Kasumi-1 (cell line): ENCODE data around the gene KRT6B.
"Not testable (repeated sequence)": the region's sequence is repeated elsewhere in the genome, so short reads cannot be mapped to it uniquely, and the experiment has no call there.

Experiments
- DNase-seq, 2 experiments: peaks; one replicate each; lab custom pipeline; 2025; lab: John Stamatoyannopoulos, UW

KRT6B gene

GRCh38 chr12:52469853-52470252 is 17.9 kb upstream of the KRT6B start:
- no peak for DNase-seq

- DNase-seq = no peak
Observed at GRCh38 chr12:52464897-52465296, 13.0 kb upstream of the KRT6B start.

- no peak for DNase-seq
Observed at GRCh38 chr12:52461693-52462092, 9.7 kb upstream of the KRT6B start.

DNA sequence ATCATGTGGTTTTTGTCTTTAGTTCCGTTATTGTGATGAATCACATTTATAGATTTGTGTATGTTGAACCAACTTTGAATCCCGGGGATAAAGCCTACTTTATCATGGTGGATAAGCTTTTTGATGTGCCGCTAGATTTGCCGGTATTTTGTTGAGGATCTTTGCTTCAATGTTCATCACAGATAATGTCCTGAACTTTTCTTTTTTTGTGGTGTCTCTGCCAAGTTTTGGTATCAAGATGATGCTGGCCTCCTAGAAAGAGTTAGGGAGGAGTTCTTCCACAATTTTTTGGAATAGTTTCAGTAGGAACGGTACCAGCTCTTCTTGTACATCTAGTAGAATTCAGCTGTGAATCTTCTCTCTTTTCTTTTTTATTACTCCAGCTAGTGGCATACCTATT is 6.9 kb upstream of the KRT6B start:
- DNase-seq = no peak

DNA sequence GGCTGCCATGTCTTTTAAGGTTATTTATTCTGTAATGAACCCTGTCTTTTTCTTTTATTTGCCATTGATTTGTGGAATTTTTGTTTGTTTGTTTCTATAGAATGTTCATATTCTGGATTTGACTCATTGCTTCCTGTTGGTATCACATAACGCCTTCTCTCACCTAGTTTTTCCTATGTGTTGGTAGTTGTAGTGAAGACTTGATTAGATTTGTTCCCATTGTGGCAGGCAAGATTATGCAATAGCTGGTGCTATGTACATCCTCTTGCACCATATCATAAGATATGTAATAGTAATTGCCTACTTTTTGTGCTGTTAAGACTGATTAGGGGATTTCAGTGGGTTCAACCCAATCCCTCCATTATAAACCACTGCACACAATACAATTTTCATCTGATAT is 3.9 kb upstream of the KRT6B start:
- no peak for DNase-seq

DNA sequence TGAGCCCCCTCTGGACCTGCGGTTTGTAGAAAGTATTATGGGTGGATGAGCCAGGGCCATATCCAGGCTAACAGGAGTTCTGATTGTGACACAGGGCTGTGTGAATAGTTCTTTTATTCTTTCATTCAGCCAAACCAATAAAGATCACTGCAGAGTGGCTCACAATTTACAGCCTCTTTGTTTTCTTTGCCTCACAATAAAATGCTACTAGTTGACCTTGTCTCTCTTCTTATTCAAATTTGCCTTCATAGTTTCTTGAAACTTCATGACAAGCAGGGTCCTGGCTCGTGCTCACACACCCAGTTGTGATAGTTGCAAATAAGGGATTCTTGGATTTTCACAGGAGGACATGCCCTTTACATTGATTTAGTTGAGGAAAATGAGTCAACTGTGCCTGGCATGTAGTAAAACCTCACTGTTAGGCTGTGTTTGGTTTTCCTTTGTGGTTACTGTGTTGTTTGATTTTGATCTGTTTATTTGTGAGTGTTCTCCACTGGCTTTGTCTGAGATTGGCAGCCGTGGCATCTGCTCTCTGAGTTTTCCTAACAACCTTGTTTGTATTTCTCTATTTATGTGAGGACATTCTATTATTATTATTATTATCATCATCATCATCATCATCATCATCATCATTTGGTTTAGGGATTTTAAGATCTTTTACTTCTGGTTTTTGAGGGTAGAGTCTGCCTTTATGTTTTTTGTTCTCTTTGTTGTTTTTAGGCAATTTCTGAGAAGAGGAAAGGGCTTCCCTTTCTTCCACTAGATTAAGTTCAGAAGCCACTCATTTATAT is 2.7 kb upstream of the KRT6B start:
- DNase-seq = no peak

GRCh38 chr12:52448228-52448627 is 3.7 kb downstream of the KRT6B start:
- no peak for DNase-seq

GRCh38 chr12:52447196-52447595 is 4.8 kb downstream of the KRT6B start:
- not testable (repeated sequence) for DNase-seq

DNA sequence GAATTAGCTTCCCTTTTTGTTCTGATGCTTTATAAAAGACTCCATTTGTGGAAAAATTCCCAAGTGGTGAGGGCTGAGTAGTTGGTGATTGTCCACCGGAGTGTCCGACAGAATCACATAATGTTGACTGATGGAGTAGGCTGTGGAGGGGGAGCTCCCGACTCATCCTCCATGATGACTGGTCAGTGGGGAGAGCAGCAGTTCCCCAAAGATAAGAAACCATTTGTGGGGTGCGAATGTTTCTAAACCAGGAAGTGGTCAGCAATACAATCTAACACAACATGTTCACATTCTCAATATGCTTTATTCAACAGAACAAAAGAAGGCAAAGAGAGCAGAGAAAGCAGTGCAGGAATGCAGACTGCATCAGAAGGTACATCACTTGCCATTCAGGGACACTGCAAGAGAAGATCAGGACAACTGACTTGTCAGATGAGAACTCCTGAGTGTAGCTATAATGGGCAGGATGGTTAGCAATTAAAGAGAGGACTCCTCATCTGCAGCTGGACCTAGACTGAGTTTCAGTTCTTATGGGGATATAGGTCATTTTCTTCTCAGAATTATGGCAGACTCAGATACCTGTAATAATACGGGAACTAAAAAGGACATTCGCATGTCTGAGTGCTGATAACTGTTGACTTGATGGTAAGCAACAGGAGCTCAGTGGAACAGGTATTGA is 5.4 kb downstream of the KRT6B start:
- no peak for DNase-seq

GRCh38 chr12:52445876-52446275 is 6.1 kb downstream of the KRT6B start:
- no peak for DNase-seq

GRCh38 chr12:52444647-52445595 is 7.0 kb downstream of the KRT6B start:
- no peak for DNase-seq

DNA sequence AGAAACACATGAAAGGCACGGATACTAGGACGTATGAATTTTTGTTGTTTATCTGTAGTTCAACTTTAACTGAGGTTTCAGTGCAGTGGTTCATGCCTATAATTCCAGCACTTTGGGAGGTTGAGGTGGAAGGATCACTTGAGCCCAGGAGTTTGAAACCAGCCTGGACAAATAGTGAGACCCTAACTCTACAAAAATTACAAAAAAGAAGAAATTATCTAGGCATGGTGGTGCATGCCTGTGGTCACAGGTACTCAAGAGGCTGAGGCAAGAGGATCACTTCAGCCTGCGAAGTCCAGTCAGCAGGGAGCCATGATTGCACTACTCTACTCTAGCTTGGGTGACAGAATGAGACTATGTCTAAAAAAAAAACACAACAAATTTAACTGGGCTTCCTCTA is 8.0 kb downstream of the KRT6B start:
- no peak for DNase-seq

DNA sequence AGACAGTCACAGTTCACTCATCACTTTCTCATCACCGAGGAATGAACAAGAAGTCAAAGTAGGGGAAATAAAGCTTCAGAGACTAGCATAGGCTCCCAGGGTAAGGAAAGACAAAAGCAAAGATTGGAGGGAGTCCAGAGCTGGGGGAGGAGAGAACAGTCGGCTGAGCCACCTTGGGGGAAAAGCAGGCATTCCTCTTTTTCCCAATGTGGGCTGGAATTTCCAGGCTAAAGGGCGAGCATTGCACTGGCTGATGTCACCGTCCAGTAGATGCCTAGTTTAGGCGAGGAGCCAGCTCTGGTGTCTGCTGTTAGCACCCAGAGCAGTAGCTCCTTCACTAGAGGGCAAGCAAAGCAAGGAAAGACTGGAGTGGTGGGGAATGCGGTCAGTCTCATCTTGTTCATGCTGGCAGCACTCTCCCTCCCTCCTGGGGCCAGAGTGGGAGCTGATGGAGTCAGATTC is 9.3 kb downstream of the KRT6B start:
- DNase-seq = no peak

DNA sequence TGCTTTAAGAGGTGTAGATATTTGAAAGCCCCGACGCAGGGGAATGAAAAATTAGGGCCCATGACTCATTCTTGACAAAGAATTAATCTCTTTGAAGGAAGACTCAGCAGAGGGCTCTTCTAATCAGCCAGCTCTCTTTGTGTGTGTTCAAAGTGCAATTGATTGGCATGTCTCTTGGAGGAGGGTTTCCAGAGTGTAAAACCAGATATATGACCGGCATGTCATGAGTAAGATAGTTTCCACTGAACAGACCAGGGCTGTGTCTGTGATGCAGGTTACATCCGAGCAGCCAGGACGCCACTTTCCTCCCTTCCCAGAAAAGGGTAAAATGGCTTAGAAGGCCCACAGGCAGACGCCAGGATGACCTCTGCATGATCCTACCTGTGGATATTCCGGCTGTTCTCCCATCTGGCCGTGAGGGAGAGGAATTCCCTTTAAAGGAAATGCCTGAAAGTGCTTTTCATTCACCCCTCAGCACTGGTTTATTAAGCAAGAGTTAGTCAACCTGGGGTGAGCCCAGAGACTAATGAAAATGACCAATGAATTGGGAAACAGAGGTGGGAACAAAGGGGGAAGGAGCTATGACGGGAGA is 10.5 kb downstream of the KRT6B start:
- no peak for DNase-seq

DNA sequence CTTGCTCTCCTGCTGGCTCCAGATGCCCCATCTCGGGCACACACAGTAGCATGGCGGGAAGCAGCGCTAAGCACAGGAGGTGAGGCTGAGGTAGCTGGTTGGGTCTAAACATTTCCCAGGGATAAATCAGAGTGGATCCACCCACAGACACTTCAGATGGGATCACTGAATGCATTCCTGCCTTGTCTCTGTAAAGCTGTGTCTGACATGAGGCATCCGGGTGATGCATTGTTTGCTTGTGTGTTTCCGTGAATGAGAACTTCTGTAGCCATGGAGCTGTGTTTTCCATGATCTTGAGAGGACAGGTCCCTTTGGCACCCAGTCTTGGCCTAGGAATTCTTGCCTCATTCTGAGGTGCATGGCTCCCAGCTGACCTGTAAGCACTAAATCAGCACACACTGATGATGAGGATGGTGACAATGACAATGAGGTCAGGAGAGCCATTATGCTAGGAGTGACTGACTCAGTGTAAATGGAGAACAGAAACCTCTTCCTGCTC is 11.1 kb downstream of the KRT6B start:
- DNase-seq = no peak

GRCh38 chr12:52439845-52440244 is 12.1 kb downstream of the KRT6B start:
- no peak for DNase-seq

DNA sequence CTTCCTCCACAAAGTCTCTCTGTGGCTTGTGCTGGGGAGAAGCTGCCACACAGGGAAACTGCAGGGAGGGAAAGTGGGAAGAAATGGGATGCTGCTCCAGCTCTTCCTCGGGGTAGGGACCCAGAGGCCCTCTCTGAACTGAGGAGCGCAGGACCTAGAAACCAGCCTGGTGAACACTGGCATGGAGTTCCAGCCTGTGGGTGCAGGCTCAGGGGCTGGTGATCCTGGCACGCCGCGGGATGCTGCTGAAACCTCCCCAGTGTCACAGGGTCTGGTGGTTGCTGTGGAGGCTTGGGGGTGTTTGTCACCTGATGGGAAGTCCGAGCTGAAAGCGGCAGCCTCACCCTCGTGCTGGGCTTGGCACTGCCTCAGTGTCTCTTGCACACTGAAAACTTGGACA is 12.5 kb downstream of the KRT6B start:
- no peak for DNase-seq

- no peak for DNase-seq
Observed at GRCh38 chr12:52438305-52439301, 13.3 kb downstream of the KRT6B start.

GRCh38 chr12:52437508-52437907 is 14.4 kb downstream of the KRT6B start:
- DNase-seq = no peak

GRCh38 chr12:52436828-52437474 is 15.0 kb downstream of the KRT6B start:
- DNase-seq = no peak
